GM19239 (cell line): ENCODE results near the gene PTPRR.

Experiments used
- DNase-seq: peaks from one replicate; pipeline ENCODE4 v3.0.0; 2011; ENCODE audit warnings: low spot score; ENCODE audit not compliant: insufficient read length
- FAIRE-seq: peaks from 2 replicates; lab custom pipeline; 2011; peaks lifted over from hg19 to GRCh38; lab: Jason Lieb, UNC

Gene PTPRR

DNA sequence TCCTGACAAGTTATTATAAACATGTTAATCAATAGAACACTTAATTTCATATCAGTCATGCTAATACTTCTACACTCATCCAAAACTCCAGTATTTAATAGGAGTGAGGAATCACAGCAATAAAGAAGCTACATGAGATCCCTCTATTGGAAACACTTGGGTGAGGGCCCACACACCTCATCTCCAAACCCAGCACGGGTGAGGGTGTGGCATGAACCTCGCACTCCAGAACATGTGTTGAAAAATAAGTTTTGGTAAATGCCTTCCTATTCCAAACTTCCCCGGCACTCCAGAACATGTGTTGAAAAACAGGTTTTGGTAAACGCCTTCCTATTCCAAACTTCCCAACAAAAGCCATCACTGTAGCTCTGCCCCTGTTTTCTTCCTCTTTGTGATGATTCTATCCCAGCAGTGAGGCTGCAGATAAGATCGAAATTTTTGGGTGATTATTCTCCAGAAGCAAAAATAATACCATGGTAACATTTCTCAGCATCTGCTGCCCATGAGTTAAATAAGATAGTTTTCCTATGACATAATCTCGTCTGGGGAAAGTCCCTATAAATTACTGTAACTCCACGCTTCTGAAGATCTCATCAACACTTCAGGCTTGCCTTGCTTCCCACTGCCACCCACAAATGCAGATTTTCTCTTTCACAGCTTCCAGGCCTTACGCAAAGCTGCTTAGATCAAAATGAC lies 258.9 kb downstream of the PTPRR start:
- DNase-seq, result no peak

DNA sequence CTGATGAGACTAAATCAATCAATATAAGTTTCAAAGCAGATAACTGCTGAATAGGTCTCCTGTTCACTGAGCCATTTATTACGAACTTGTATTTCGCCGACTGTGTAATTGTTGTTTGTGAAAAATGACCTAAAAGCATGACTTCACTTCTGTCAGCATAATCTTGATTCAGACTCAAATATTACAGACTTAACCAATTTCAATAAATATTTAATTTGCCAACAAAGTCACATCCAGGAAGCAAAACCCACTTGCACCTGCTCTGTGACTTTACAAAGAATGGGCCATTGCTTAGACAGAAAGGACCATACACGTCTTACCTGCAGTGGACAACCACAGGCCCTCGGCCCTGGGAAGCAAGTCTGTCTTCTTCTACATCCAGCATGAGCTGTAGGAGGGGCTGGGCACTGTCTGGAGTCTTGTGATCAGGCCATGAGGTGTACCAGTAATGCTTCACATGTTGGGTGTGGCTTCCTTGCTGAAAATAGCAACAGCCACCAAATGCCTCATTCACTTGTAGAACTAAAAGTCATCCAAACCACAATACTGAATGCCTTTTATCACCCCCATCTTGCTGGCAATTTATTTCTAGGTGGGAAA lies 259.8 kb downstream of the PTPRR start:
- no peak for DNase-seq
- FAIRE-seq, result no peak

More for the DNA sequence above, 258.9 kb downstream of the PTPRR start:
- FAIRE-seq, result no peak

DNA sequence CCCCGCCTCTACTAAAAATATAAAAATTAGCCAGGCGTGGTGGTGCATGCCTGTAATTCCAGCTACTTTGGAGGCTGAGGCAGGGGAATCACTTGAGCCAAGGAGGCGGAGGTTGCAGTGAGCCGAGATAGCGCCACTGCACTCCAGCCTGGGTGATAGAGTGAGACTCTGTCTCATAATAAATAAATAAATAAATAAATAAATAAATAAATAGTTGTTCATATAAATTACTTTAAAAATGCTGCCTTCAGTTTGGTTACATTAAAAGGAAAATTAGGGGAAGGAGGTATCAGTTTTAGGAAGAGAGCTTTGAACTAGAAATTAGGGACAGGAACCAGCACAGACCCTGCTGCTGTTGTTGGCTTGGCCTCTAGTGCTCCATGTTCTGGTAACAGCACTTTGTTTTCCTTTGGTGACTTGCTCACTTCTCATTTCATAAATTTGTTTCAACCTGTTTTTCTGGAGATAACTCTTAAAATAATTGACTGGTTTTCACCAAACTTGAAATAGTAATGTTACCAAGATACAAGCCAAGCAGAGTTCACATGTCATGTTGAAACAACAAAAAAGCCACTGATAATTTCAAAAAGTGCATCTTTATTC lies 260.4 kb downstream of the PTPRR start:
- no peak for FAIRE-seq

DNA sequence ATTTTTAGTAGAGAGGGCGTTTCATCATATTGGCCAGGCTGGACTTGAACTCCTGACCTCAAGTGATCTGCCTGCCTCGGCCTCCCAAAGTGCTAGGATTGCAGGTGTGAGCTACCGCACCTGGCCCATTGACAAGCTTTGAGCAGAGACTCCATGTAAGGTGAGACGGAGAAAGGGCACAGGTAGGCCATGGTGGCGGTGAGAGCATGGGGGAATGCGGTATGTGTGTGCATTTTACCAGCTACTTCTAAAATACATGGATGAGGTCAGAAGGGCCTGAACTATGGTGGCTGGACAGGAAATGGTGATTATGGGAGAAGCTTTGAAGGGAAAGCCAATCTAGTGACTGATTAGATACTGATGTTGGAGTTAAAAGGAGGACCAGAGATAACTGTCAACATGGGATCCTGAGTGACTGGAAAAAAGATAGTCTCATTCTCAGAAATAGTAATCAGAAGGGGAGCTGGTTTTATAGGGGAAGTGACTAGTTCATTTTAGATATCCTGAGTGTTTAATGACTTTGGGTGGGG lies 261.4 kb downstream of the PTPRR start:
- DNase-seq, result no peak
- FAIRE-seq, result no peak

More for the DNA sequence above, 260.4 kb downstream of the PTPRR start:
- no peak for DNase-seq

DNA sequence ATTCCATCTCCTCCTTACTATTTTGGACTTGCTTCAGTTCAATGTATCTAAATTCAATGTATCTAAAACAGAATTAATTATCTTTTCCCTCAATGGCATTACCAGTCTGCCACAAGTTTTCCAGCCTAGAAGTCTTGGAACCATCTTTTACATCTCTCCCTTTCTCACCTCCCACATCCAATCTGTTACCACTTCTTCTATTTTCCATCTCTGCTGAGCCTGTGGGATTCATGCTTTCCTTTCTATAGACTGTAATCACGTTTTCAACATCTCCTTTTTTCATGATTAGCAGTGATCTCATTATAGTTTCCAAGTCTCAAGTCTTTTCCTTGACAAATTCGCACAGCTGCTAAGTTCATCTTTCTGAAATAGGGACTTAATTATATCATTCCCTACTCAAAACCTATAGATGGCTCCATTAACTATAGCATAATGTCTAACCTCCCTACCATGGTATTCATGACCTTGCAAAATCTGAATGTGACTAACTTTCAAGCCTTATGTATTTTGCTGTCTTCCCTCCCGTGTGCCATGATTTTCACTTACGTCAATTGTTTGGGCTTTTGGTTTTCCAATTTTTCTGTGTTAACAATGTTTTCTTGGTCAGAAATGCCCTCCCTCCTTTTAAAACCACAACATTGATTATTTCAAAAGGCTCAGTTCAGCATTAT lies 262.8 kb downstream of the PTPRR start:
- FAIRE-seq (no peak), DNase-seq (no peak)

DNA sequence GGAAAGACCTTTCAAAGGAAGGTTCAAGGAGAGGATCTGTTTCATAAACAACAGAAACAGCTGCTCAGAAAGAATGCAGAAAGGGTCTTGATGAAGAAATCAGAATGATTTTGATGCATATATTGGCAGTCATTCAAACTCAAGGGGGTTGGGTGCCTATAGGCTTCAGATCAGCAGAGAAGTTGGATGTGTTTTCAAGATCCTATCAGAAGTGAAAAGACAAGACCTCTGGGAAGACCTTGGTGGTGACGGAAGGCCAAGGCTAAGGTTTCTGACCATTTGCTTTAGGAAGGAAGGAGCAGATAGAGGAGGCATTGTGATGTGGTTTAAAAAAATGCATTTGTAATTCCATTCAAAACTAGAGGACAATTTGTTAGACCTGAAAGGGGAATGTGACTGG lies 268.1 kb downstream of the PTPRR start:
- DNase-seq, result no peak

DNA sequence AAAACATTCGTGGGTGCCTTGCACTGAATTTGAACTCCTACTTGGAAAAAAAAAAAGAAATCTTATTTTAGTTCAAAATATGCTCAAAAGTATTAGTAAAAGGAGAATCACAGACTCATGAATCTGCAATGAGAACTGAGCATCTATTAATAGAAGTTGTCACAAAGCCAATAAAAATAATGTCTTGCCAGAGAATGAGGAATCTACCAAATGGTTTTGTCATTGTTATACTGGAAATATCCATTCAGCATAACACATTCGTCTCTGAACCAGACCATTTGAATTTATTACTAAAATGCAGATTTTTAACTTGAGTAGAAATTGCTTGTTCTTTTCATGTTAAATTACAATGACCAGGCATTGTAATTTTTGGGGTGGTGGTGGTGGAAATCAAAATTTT lies 271.7 kb downstream of the PTPRR start:
- FAIRE-seq, result no peak
- DNase-seq, result no peak

More for the DNA sequence above, 268.1 kb downstream of the PTPRR start:
- FAIRE-seq, result no peak

DNA sequence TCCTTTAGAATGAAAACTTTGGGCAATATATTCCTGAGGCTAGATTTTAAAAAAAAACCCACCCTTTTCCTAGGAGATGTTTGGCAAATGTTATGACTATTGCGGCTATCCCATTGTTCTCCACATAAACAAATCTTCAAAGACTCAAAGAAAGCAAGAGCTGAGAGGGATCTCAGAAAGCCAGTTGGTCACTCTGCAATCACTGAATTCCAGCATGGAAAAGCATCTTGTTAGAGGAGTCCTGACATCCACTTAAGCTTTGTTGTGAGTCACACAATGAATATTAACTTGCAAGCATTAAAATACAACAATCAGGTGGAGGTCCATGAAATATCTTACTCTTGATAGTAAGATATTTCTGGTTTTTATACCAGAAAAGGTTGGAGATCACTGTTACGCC lies 272.3 kb downstream of the PTPRR start:
- FAIRE-seq, result no peak

DNA sequence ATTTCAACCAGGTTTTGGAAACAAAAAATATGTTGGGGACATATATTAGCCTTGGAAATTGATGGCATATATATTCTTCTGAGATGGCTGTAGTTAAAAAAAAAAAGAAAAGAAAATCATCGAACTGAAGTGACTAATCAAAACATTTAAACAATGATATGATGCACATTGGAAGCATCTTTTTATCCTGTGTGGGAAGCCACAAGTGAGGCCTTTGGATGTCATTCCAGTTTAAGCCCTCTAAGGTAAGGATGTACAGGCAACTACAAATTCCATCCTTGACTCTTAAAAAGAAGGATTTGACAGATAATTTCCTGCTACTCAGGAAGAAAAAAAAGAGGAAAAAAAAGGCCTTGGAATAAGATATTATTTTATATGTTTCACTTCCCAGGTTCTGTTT lies 273.7 kb downstream of the PTPRR start:
- FAIRE-seq (no peak), DNase-seq (no peak)

More for the DNA sequence above, 272.3 kb downstream of the PTPRR start:
- no peak for DNase-seq

DNA sequence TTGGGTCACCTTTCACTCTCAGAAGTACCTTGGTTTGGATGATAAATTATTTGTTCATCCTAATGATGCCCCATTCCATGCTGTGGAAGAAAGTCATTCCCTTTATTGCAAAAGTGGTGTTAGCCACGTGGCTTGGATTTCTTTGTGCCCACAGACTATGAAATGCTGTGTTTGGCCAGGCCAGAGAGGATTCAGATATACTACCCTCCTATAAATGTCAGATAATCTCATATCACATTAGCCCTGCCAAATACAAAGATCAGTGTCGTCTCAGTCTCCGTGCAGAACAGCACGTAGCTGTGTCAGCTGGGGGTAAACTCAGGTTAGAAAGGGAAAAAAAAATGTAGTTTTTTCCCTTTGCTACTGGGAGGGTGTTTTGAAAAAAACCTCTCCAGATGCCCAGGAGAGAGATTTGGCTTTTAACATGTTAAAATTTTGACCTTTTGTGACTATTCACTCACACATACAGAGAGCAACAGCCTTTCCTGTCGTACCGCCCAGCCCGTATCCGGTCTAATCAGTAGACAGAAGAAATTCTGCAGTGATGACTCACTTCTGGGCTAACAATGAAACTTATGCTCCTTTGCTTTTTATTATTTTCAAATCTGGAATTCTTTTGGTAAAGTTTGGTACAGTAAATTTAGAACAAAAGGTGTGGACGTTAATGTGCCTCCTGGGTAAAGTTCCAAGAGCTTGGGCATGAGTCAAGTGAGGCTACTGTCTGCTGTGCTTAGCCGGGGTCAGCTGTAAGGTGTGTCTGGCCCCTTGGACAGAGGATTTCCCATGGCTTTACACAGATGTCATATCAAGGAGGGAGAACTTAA lies 274.8 kb downstream of the PTPRR start:
- DNase-seq (no peak), FAIRE-seq (no peak)

DNA sequence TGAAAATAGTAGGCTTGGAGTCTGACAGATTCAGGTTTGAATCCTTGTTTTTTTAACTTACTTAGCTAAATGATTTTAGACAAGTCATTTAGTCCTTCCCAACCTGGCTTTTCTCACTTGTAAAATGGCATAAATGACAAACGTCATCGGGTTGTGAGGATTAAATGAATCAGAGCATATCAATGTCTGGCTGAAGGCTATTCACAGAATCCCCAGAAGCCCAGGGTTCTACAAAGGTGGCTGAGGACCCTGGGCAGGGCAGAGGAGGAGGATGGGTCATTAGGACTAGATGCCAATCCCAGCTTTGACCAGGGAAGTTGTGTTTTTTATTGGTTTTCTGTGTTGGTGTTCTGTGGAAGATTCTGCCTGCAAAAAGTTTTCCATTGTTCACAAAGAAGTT lies 275.7 kb downstream of the PTPRR start:
- no peak for DNase-seq
- FAIRE-seq, result no peak

DNA sequence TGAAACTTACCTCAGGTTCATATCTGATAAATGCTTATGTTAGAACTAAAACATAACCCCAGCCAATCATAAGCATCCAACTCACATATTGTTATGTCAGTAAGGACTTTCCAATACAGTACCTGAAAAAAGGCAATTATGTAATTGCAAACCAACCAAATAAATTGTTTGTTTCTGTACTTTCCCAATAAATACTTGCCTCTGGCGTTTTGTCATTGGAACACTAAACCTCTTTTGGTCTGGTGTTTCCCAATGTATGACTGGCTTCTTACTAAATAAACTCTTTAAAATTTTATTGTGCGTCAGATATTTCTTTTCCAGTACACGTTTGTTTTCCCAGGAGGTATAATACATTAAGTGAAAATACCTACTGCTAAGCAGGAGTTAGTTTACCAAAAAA lies 276.6 kb downstream of the PTPRR start:
- FAIRE-seq (no peak), DNase-seq (no peak)

DNA sequence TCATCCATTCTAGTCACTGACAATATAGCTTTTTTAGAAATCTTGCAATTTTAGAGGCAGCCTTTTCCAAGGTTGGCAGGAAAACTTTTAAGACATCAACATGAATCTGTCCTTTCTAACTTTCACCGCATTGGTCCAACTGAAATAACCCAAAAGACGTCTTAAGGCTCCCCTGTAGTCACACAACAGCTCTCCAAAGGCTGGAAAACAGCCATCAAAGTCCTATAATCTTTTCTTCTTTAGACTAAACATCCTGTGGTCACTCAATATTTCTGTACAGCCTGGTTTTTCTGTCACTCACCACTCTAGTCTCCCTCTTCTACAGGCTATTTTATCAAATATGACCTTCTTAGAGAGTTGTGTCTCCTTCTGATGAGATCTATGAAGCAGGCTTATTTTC lies 278.8 kb downstream of the PTPRR start:
- no peak for FAIRE-seq

DNA sequence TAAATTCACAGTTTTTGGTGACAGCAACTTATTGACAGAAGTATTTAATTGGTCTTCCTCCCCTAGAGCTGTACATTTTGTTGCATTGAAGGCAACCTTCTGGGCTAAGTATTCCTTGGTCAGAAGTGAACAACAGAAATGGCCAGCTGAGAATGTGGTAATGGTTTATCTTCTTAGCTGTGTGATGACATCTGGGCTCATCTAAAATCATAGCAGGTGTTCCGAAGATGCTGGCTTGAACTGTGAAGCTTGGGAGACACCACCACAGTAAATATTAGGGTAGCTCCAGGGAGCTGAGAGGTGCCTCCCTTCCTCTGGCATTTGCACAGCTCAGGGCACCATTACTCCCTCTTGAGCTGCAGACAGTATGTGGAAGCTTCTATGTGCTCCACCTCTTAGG lies 279.6 kb downstream of the PTPRR start:
- FAIRE-seq (no peak), DNase-seq (no peak)

More for the DNA sequence above, 278.8 kb downstream of the PTPRR start:
- DNase-seq, result no peak

DNA sequence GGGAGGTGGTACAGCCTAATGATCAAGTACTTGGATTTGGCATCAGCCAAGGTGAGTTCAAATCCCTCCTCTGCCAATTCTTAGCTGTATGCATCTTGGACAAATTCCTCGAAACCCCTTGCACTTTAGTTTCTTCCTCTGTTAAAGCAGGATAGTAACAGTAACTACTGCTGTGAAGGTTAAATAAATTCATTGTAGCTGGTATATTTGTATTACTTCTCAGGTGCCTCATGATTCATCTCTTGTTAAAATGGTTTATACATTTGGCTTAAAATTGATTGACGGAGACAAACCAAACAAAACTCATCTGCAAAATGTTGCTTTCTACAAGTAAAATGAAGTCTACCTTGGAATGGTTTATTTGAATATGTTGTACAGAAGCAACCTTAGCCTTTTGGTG lies 281.0 kb downstream of the PTPRR start:
- DNase-seq (no peak), FAIRE-seq (no peak)

DNA sequence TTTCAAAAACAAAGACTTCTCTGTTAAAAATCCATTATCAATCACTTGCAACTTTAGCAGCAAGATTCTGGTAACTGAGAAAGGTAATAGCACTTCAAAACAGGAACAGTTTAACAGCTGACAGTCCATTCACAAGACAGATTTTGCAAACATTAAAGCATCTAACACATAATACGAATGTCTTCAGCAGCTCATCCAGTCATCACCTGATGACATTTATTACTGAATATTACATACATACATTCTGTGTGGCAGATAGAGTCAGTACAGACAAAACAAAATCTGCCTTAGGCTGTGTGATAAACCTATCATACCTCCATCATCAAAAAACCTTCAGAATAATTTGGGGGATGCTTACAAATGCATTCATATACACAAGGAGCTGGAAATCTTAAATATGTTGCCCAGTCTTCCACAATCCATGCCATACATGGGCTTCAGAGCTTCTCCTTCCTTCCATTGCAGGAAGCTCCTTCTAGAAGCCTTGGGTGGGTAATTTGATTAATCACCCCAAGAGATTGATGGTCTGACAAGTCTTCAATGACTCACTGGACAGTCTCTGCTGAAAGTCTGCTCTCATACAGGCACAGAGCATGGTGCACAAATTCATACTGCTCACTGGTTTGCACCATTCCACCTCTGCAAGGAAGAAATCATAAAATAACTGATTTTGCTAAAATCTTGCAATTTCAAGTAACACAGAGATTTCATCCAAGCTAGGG lies 281.7 kb downstream of the PTPRR start:
- DNase-seq, result no peak
- FAIRE-seq, result no peak

DNA sequence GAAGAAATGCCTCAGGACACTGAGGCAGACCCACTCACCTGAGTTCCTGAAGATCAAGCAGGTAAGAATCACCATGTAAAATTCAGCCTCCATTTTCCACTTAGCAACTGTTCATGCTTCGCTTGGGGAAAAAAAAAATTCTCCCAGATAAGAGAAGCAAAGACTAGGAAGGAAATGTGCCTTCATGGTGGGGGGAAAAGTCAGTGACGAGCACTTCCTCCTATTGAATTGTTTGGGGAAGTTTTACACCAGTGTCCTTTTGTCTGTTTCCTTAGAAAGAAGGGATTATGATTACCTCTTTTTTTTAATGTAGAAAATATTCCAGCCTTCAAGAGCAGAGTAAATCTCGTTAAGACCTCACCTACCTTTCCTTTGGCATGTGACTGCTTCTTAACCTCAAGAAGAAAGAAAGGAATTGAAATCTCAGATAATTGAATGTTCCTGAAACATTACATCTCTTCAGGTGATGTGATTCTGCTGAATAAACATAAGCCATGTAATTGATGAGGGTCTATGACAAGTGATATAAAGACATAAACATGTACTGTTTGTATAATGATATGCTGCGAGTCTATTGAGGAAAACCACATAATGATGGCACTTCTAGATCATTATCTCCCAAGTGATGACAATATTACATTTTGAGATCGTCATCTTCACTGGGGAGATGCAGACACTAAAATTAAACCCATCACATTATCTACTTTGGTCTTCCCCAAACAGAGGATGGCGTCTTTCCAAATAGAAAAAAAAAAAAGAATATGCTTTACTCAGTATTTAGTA lies 283.0 kb downstream of the PTPRR start, which contains the start of gene PTPRB:
Gene PTPRB (minus strand): TSS at position 127 of the 783 bp plus-strand sequence. CDS start 34 bp downstream, at position 93.
- no peak for FAIRE-seq

DNA sequence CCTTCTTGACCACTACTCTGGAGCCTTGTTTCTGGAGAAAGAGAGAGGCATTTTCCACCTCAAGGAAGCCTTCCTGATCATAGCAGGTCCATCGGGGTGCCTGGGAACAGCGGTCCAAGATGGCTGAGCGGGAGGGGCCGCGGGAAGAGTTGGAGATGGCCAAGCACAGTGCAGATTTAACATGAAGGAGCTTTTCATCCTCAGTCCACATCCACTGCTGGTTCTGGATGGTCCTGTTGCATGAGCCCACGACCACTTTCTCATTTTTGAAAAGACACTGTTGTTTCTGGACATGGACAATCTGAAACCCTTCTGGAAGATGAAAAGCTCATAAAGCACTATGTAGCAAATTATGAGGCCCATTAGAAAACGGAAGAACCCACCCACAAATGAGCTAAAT lies 284.8 kb downstream of the PTPRR start:
- FAIRE-seq (no peak), DNase-seq (no peak)

More for the DNA sequence above, 283.0 kb downstream of the PTPRR start, which contains the start of gene PTPRB:
- DNase-seq, result no peak
